Sigmoid colon (tissue), 4 donors: Measurements from ENCODE around the gene IL34.

Source experiments
- CTCF ChIP-seq, 4 experiments: fragments of 450-650 bp in 3 of 4; fragments of 200-600 bp in 1 of 4; IDR thresholded peaks; one replicate each; pipeline ENCODE4 v1.5.1; 2016 to 2019; ENCODE audit warnings: antibody characterized with exemption in 4 of 4, mild to moderate bottlenecking in 3 of 4, moderate library complexity in 2 of 4
- EP300 ChIP-seq, 4 donors: sonication (generic); formaldehyde crosslinking; IDR thresholded peaks; one replicate each; pipeline ENCODE4 v1.6.1; 2017; ENCODE audit warnings: antibody characterized with exemption in 4 of 4
- POLR2A ChIP-seq, 2 donors: fragments of 450-650 bp; IDR thresholded peaks; one replicate each; pipeline ENCODE4 v1.6.1; 2016; ENCODE audit warnings: antibody characterized with exemption in 2 of 2, mild to moderate bottlenecking in 2 of 2, moderate library complexity in 2 of 2
- POLR2AphosphoS5 ChIP-seq, 4 donors: sonication (generic); formaldehyde crosslinking; IDR thresholded peaks; one replicate each; pipeline ENCODE4 v1.6.1; 2017; ENCODE audit warnings: antibody characterized with exemption in 4 of 4

GRCh38 chr16:70694868-70695218, 48.5 kb downstream of the IL34 start:
- no peak for TF ChIP-seq CTCF (IDR thresholded peaks at IDR 0.05)
- no peak for TF ChIP-seq POLR2A (IDR thresholded peaks at IDR 0.05)
- no peak for TF ChIP-seq POLR2AphosphoS5 (IDR thresholded peaks at IDR 0.05)
- TF ChIP-seq EP300 (IDR thresholded peaks at IDR 0.05): no peak
